ENCODE data around the gene OR51Q1. TPM values are rescaled to one million over a fixed set of nuclear protein-coding genes. Genes with fewer than 3 reads are reported as not detected.

The OR51Q1 gene
- total RNA-seq: not detected in 2 replicates

GRCh38 chr11:5421811-5422210 is at the start of gene OR51Q1:
OR51Q1 (plus strand) TSS chr11:5422111; CDS start chr11:5422201, 90 bp downstream.

GRCh38 chr11:5383576-5383975 is 38.3 kb upstream of the OR51Q1 start, which contains the start of gene OR51M1:
OR51M1 (plus strand) TSS chr11:5383812; CDS start chr11:5389399, 5,587 bp downstream.

GRCh38 chr11:5441414-5441813 is 19.5 kb downstream of the OR51Q1 start, which contains the start of gene OR51I1:
OR51I1 (minus strand) TSS chr11:5441514; CDS start chr11:5441514, 0 bp downstream.

GRCh38 chr11:5449023-5449422 is 27.1 kb downstream of the OR51Q1 start, which contains the start of gene OR51I2:
OR51I2 (plus strand) TSS chr11:5449323; CDS start chr11:5453489, 4,166 bp downstream.

Other genes with a start within 250 kb of the OR51Q1 start
- gene OR51V1, start 221.4 kb upstream of the OR51Q1 start, total RNA-seq: not detected in 2 replicates
- not detected in 2 replicates for gene HBB, start 195.0 kb upstream of the OR51Q1 start, total RNA-seq
- not detected in 2 replicates for gene HBD, start 187.6 kb upstream of the OR51Q1 start, total RNA-seq
- not detected in 2 replicates for gene HBG1, start 172.3 kb upstream of the OR51Q1 start, total RNA-seq
- 1.2 TPM in 1 of 2 replicates, not detected in the other for gene HBG2, start 167.3 kb upstream of the OR51Q1 start, total RNA-seq
- gene HBE1, start 152.2 kb upstream of the OR51Q1 start, total RNA-seq: not detected in 2 replicates
- gene OR51B4, start 120.2 kb upstream of the OR51Q1 start, total RNA-seq: not detected in 2 replicates
- gene OR51B2, start 97.8 kb upstream of the OR51Q1 start, total RNA-seq: not detected in 2 replicates
- gene OR51B5, start 78.6 kb upstream of the OR51Q1 start, total RNA-seq: not detected in 2 replicates
- gene OR51B6, start 70.6 kb upstream of the OR51Q1 start, total RNA-seq: not detected in 2 replicates
- gene OR51M1, start 38.3 kb upstream of the OR51Q1 start, total RNA-seq: not detected in 2 replicates
- not detected in 2 replicates for gene OR51I1, start 19.4 kb downstream of the OR51Q1 start, total RNA-seq
- not detected in 2 replicates for gene OR51I2, start 27.2 kb downstream of the OR51Q1 start, total RNA-seq
- gene OR52D1, start 66.6 kb downstream of the OR51Q1 start, total RNA-seq: not detected in 2 replicates
- under 0.01 and 0.08 TPM in 2 replicates for gene UBQLN3, start 87.8 kb downstream of the OR51Q1 start, total RNA-seq
- 0.13 and 0.40 TPM in 2 replicates for gene UBQLNL, start 94.6 kb downstream of the OR51Q1 start, total RNA-seq
- gene OR52H1, start 126.4 kb downstream of the OR51Q1 start, total RNA-seq: 0.16 TPM in 1 of 2 replicates, not detected in the other
- not detected in 2 replicates for gene OR52B6, start 158.8 kb downstream of the OR51Q1 start, total RNA-seq
- 2.6 and 5.6 TPM in 2 replicates for gene TRIM6, start 174.5 kb downstream of the OR51Q1 start, total RNA-seq
- gene TRIM34, start 202.9 kb downstream of the OR51Q1 start, total RNA-seq: 8.0 and 10.4 TPM in 2 replicates